Measurements from ENCODE around the gene FREM3.

Gene FREM3

DNA sequence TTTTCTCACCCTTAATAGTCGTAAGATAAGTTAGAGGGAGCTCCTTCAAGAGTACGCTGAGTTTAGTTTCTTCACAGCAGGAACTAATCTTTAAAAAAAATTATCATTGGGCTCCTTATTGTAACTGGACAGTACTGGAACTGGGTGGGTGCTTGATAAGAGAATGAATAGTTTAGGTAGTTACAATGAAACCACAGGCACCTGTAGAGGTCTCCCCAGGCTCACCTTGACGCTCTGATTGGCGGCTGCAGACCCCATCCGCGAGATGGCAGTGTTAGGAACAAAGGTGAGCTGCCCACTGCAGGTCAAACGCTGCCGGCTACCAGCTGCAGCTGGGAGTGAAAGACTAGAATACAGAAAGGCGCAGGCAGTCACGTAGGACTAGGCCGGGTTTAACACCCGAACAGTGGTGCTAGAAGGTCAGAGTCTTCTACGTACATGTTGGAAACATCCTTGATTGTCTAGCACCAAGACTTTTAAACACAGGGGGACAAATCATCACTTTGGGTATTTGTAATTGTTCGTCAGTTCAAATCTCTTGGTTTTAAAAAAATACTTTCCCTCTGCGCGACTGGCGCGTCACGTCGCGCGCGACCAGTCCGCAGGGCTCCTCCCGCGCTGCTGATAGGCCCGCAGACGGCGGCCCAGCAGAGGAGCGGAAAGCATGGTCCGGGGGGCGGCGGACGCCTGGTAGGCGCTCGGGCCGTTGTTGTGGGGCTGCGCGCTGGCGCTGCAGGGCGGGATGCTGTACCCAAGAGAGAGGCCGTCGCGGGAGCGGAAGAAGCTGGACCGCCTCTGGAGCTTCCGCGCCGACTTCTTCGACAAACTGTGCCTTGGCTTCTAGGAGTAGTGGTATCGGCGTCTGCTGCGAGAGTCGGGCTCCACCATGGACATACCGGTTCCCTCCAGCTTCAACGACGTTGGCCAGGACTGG, 141.4 kb downstream of the FREM3 start:
- DNase-seq (ENCODE audit: low read depth): peak; percentile 5
- TF ChIP-seq POLR2A (IDR thresholded peaks at IDR 0.05; ENCODE audit: extremely low read depth, insufficient read length): no peak
- TF ChIP-seq, protein P1, sequence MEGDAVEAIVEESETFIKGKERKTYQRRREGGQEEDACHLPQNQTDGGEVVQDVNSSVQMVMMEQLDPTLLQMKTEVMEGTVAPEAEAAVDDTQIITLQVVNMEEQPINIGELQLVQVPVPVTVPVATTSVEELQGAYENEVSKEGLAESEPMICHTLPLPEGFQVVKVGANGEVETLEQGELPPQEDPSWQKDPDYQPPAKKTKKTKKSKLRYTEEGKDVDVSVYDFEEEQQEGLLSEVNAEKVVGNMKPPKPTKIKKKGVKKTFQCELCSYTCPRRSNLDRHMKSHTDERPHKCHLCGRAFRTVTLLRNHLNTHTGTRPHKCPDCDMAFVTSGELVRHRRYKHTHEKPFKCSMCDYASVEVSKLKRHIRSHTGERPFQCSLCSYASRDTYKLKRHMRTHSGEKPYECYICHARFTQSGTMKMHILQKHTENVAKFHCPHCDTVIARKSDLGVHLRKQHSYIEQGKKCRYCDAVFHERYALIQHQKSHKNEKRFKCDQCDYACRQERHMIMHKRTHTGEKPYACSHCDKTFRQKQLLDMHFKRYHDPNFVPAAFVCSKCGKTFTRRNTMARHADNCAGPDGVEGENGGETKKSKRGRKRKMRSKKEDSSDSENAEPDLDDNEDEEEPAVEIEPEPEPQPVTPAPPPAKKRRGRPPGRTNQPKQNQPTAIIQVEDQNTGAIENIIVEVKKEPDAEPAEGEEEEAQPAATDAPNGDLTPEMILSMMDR (IDR thresholded peaks at IDR 0.05; ENCODE audit: low read depth, low read length): no peak
- TF ChIP-seq MYC (IDR thresholded peaks at IDR 0.05; ENCODE audit: low read depth, low read length): no peak
- TF ChIP-seq MAX (IDR thresholded peaks at IDR 0.05; ENCODE audit: low read depth, low read length): no peak
- no peak overlapping the region for H3K4me3 ChIP-seq (ENCODE audit: low read depth, low read length)

DNA sequence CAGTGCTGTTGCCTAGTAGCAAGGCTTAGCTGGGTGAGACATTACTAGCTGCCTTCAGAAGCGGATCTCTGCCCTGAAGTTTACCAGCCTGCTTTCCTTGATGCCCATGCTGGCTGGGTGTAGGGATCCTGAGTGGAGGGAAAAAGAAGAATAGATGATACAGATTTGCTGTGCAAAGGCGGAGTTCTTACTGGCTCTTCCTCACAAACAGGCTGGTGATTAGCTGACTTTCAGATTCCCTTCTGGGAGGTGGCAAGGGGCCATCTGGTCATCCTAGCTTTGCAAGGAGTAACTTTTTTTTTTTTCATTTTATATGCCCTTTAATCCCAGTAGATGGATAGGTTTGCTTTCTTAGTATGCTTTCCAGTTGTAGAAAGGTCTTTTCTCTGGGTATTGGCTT, 142.2 kb downstream of the FREM3 start:
- H3K4me3 ChIP-seq (ENCODE audit: low read depth, low read length): no peak overlapping the region
- TF ChIP-seq MAX (IDR thresholded peaks at IDR 0.05; ENCODE audit: low read depth, low read length) (no peak), POLR2A (IDR thresholded peaks at IDR 0.05; ENCODE audit: extremely low read depth, insufficient read length) (no peak), MYC (IDR thresholded peaks at IDR 0.05; ENCODE audit: low read depth, low read length) (no peak)
- TF ChIP-seq, protein P1 (IDR thresholded peaks at IDR 0.05; ENCODE audit: low read depth, low read length): no peak
- DNase-seq (ENCODE audit: low read depth): no peak

DNA sequence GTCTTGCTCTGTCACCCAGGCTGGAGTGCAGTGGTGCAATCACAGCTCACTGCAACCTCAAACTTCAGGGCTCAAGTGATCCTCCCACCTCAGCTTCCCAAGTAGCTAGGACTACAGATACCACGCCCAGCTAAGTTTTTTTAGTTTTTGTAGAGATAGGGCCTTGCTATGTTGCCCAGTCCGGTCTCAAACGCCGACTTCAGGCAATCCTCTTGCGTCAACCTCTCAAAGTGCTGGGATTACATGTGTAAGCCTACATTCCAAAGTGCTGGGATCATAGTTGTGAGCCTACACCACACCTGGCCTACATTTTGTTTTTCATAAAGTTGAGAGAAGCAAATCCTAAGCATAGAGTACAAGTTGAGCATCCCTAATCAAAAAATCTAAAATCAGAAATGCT, 144.8 kb downstream of the FREM3 start:
- no peak overlapping the region for H3K4me3 ChIP-seq (ENCODE audit: low read depth, low read length)
- TF ChIP-seq MYC (IDR thresholded peaks at IDR 0.05; ENCODE audit: low read depth, low read length): no peak
- TF ChIP-seq MAX (IDR thresholded peaks at IDR 0.05; ENCODE audit: low read depth, low read length): no peak
- no peak for TF ChIP-seq POLR2A (IDR thresholded peaks at IDR 0.05; ENCODE audit: extremely low read depth, insufficient read length)
- TF ChIP-seq, protein P1 (IDR thresholded peaks at IDR 0.05; ENCODE audit: low read depth, low read length): no peak
- no peak for DNase-seq (ENCODE audit: low read depth)

DNA sequence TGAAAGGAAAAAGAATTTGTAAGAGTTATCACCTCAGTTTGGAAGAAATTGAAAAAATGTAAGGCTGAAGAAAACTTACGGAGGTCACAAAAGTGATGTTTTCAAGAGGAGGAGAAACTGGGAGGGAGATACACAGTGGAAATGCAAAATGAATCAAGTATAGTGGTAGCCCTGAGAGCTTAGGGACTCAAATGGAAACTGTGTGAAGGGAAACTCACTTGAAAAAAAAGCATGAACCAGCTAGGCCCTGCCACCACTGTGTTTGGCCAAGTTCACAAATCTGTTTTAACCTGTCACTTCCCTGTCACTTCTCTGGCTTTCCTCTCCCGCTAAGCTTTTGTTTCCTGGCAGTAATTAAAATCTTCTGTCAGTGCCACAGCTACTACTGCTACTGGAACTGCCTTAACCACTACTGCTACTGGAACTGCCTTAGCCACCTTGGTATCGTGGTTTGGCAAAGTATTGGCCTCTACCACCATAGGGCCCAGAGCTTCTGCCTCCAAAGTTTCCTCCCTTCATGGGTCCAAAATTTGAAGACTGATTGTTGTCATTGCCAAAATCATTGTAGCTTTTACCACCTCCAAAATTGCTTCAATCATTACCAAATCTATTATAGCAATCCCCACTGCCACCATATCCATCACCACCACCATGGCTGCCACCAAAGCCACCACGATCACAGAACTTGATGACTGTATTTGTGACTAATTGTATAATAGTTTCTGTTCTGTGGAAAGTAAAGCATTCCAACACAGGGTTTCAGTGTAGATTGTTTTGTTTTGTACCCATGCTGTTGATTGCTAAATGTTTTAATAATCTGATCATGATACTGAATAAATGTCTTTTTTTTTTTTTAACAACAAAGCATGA, 145.5 kb downstream of the FREM3 start:
- no peak for TF ChIP-seq MAX (IDR thresholded peaks at IDR 0.05; ENCODE audit: low read depth, low read length)
- TF ChIP-seq MYC (IDR thresholded peaks at IDR 0.05; ENCODE audit: low read depth, low read length): no peak
- TF ChIP-seq POLR2A (IDR thresholded peaks at IDR 0.05; ENCODE audit: extremely low read depth, insufficient read length): no peak
- TF ChIP-seq, protein P1 (IDR thresholded peaks at IDR 0.05; ENCODE audit: low read depth, low read length): no peak
- H3K4me3 ChIP-seq (ENCODE audit: low read depth, low read length): no peak overlapping the region
- no peak for DNase-seq (ENCODE audit: low read depth)

- DNase-seq (ENCODE audit: low read depth): no peak
- no peak overlapping the region for H3K4me3 ChIP-seq (ENCODE audit: low read depth, low read length)
- TF ChIP-seq, protein P1 (IDR thresholded peaks at IDR 0.05; ENCODE audit: low read depth, low read length): no peak
- TF ChIP-seq POLR2A (IDR thresholded peaks at IDR 0.05; ENCODE audit: extremely low read depth, insufficient read length) (no peak), MAX (IDR thresholded peaks at IDR 0.05; ENCODE audit: low read depth, low read length) (no peak), MYC (IDR thresholded peaks at IDR 0.05; ENCODE audit: low read depth, low read length) (no peak)
Measured at GRCh38 chr4:143549928-143550327, 150.5 kb downstream of the FREM3 start.

Data from NB4 (cell line).